Spleen (tissue), 3 donors: ENCODE data around the gene LRP10.
"Not testable (repeated sequence)": the region's sequence is repeated elsewhere in the genome, so short reads cannot be mapped to it uniquely, and the experiment has no call there.

ENCODE experiments used
- POLR2A ChIP-seq, 3 donors: fragments of 450-650 bp; IDR thresholded peaks; one replicate each; pipeline ENCODE4 v1.5.1; 2017; ENCODE audit warnings: antibody characterized with exemption in 3 of 3, mild to moderate bottlenecking in 1 of 3
- POLR2AphosphoS5 ChIP-seq, 3 donors: sonication (generic); formaldehyde crosslinking; IDR thresholded peaks; one replicate each; pipeline ENCODE4 v1.5.1; 2017; ENCODE audit warnings: antibody characterized with exemption in 3 of 3

DNA sequence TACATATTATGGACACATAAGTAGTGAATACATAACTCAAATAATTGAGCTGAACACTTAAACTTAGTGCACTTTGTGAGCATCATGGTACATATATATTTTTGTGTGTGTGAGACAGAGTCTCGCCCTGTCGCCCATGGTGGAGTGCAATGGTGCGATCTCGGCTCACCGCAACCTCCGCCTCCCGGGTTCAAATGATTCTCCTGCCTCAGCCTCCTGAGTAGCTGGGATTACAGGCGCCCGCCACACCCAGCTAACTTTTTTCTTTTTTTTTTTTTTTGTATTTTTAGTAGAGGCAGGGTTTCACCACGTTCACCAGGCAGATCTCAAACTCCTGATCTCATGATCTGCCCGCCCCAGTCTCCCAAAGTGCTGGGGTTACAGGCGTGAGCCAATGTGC is 19.4 kb upstream of the LRP10 start:
- not testable (repeated sequence) for TF ChIP-seq POLR2AphosphoS5, POLR2A (IDR thresholded peaks at IDR 0.05)
